GM23338 (cell line): Measurements from ENCODE around the gene ENTHD1.

Source experiments
- CREB1 ChIP-seq: fragments of 250-450 bp; sonication (Bioruptor Pico); IDR thresholded peaks from 2 replicates; pipeline ENCODE4 v1.5.0; 2020; ENCODE audit warnings: low read depth, mild to moderate bottlenecking, moderate library complexity
- EZH2 ChIP-seq: fragments of 200-600 bp; sonication (generic); IDR thresholded peaks from one replicate; pipeline ENCODE4 v1.8.0; 2017; ENCODE audit warnings: antibody characterized with exemption, mild to moderate bottlenecking, low read depth; ENCODE audit not compliant: unreplicated experiment
- EZH2phosphoT487 ChIP-seq: fragments of 200-600 bp; sonication (generic); IDR thresholded peaks from one replicate; pipeline ENCODE4 v1.8.1; 2018; ENCODE audit warnings: antibody characterized with exemption; ENCODE audit not compliant: unreplicated experiment
- JUNB ChIP-seq: IDR thresholded peaks from one replicate; pipeline ENCODE4 v1.6.1; 2016; ENCODE audit warnings: antibody characterized with exemption; ENCODE audit not compliant: unreplicated experiment
- POLR2AphosphoS5 ChIP-seq: IDR thresholded peaks from 2 replicates; pipeline ENCODE4 v1.6.1; 2016; ENCODE audit warnings: antibody characterized with exemption, low read depth
- TF ChIP-seq, protein P1 (sequence below), 2 experiments: fragments of 200-600 bp in 1 of 2; sonication (generic) in 1 of 2; conservative IDR thresholded peaks; 2 replicates each; pipeline versions ENCODE4 v1.5.1 to v1.6.1; 2016 to 2017; ENCODE audit warnings: antibody characterized with exemption in 2 of 2, low read depth in 2 of 2, mild to moderate bottlenecking in 2 of 2, moderate library complexity in 1 of 2

DNA sequence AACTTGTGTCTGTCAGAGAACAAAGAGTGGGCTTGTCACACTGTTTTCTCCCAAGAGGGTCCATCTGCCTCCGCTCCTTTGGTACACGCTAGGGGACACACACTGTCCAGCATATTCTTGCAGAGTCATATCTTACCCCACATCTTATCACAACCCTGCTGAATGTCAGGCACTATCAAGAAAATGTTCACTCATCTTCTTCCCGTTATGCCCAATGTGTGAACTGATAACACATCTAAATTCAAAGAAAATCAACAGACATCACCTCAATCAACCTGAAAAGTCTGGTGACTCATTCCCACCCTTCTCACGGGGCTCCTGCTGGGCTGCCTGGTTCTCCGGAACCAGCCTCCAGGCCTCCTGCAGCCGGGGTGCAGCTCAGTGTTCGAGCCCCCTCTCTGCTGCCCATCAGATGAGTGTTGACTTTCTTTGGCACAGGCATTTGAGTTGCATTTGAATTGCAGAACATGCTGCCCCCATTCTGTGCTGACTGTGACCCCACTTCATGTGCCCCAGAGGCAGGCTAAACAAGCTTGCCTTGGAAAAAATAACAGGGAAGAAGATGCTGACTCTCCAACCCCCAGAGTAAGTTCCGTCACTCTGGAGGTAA, 26.7 kb upstream of the ENTHD1 start:
- TF ChIP-seq, protein P1, sequence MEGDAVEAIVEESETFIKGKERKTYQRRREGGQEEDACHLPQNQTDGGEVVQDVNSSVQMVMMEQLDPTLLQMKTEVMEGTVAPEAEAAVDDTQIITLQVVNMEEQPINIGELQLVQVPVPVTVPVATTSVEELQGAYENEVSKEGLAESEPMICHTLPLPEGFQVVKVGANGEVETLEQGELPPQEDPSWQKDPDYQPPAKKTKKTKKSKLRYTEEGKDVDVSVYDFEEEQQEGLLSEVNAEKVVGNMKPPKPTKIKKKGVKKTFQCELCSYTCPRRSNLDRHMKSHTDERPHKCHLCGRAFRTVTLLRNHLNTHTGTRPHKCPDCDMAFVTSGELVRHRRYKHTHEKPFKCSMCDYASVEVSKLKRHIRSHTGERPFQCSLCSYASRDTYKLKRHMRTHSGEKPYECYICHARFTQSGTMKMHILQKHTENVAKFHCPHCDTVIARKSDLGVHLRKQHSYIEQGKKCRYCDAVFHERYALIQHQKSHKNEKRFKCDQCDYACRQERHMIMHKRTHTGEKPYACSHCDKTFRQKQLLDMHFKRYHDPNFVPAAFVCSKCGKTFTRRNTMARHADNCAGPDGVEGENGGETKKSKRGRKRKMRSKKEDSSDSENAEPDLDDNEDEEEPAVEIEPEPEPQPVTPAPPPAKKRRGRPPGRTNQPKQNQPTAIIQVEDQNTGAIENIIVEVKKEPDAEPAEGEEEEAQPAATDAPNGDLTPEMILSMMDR (conservative IDR thresholded peaks at IDR 0.05; ENCODE audit: low read depth in 2 of 2): no peak
- TF ChIP-seq EZH2 (no peak), CREB1 (no peak), JUNB (no peak), EZH2phosphoT487 (no peak), POLR2AphosphoS5 (no peak)
